ENCODE results near the gene SIK3.

DNA sequence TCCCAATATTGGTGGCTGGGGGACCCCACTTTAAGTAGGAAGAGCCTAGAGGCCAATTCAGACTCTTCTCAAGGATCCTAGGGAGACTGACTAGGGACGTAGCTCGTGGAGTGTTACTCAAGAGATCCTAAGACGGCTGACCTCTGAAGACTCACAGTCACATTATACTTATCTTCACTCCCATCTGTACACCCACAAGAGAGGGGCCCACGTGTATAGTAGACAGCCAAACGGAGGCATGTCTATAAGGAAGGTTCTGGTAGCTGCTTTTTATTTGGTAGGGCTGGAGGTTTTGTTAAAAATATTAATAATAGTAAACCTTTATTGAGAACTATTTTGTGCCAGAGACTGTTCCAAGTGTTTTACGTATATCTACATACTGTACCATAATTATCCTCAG lies 237.9 kb downstream of the SIK3 start:
- TF ChIP-seq, protein P1, sequence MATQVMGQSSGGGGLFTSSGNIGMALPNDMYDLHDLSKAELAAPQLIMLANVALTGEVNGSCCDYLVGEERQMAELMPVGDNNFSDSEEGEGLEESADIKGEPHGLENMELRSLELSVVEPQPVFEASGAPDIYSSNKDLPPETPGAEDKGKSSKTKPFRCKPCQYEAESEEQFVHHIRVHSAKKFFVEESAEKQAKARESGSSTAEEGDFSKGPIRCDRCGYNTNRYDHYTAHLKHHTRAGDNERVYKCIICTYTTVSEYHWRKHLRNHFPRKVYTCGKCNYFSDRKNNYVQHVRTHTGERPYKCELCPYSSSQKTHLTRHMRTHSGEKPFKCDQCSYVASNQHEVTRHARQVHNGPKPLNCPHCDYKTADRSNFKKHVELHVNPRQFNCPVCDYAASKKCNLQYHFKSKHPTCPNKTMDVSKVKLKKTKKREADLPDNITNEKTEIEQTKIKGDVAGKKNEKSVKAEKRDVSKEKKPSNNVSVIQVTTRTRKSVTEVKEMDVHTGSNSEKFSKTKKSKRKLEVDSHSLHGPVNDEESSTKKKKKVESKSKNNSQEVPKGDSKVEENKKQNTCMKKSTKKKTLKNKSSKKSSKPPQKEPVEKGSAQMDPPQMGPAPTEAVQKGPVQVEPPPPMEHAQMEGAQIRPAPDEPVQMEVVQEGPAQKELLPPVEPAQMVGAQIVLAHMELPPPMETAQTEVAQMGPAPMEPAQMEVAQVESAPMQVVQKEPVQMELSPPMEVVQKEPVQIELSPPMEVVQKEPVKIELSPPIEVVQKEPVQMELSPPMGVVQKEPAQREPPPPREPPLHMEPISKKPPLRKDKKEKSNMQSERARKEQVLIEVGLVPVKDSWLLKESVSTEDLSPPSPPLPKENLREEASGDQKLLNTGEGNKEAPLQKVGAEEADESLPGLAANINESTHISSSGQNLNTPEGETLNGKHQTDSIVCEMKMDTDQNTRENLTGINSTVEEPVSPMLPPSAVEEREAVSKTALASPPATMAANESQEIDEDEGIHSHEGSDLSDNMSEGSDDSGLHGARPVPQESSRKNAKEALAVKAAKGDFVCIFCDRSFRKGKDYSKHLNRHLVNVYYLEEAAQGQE (IDR thresholded peaks at IDR 0.05; ENCODE audit: low read depth): no peak
- no peak for TF ChIP-seq EP300 (IDR thresholded peaks at IDR 0.05; ENCODE audit: borderline replicate concordance)
- no peak for TF ChIP-seq ZBTB7A (IDR thresholded peaks at IDR 0.05; ENCODE audit: low read depth)
- TF ChIP-seq YY1 (IDR thresholded peaks at IDR 0.05; ENCODE audit: low read depth): no peak
- TF ChIP-seq FOXM1 (IDR thresholded peaks at IDR 0.05; ENCODE audit: borderline replicate concordance, low read depth): no peak
- no peak for TF ChIP-seq TAF1 (IDR thresholded peaks at IDR 0.05; ENCODE audit: low read depth)
- TF ChIP-seq NFIC (IDR thresholded peaks at IDR 0.05): no peak
- TF ChIP-seq CREB1 (IDR thresholded peaks at IDR 0.05; ENCODE audit: low read depth): no peak
- TF ChIP-seq, protein P2, sequence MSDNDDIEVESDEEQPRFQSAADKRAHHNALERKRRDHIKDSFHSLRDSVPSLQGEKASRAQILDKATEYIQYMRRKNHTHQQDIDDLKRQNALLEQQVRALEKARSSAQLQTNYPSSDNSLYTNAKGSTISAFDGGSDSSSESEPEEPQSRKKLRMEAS (IDR thresholded peaks at IDR 0.05): no peak
- TF ChIP-seq EGR1 (IDR thresholded peaks at IDR 0.05): no peak
- TF ChIP-seq RAD21 (IDR thresholded peaks at IDR 0.05; ENCODE audit: low read depth): no peak
- TF ChIP-seq CEBPB (IDR thresholded peaks at IDR 0.05): no peak
- TF ChIP-seq, protein P3, sequence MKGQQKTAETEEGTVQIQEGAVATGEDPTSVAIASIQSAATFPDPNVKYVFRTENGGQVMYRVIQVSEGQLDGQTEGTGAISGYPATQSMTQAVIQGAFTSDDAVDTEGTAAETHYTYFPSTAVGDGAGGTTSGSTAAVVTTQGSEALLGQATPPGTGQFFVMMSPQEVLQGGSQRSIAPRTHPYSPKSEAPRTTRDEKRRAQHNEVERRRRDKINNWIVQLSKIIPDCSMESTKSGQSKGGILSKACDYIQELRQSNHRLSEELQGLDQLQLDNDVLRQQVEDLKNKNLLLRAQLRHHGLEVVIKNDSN (IDR thresholded peaks at IDR 0.05): no peak
- TF ChIP-seq TCF12 (IDR thresholded peaks at IDR 0.05; ENCODE audit: low read depth): no peak
